Activated effector memory CD4-positive, alpha-beta T cell treated with Interleukin-2 at 50 U/mL for 16 hours (primary cell): ENCODE measurements around the gene CNTLN.
"Not testable (repeated sequence)": the region's sequence is repeated elsewhere in the genome, so short reads cannot be mapped to it uniquely, and the experiment has no call there.

Experiments used
- DNase-seq: peaks from one replicate; pipeline ENCODE4 v3.0.0-alpha.2; 2020

CNTLN gene

DNA sequence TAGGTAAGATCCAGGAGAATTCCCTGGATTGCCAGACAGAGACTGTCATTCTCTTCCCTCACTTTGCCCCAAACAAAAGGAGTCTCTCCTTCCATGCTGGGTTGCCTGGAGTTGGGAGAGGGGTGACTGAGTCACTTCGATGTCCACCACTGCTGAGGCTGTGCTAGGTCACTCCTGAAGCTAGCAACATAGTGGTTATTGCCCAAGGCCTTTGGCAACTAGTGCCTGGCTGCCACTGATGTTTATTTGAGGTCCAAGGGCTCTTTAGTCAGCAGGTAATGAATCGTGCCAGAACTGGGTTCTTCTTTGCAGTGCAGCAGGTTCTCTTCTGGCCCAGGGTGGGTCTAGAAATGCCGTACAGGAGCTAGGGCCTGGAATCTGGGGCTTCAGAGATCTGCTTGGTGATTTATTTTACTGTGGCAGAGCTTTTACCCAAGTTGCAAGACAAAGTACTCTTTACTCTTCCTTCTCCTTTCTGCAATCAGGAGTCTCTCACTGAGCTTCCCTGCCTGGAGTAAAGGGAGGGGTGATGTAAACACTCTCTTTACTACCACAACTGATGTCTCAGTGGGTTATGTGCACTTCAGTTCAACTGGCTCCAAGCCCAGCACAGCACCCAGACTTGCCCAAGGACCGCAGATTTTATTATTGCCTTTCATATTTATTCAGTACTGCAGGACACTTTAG is 288.3 kb downstream of the CNTLN start:
- DNase-seq, result no peak

DNA sequence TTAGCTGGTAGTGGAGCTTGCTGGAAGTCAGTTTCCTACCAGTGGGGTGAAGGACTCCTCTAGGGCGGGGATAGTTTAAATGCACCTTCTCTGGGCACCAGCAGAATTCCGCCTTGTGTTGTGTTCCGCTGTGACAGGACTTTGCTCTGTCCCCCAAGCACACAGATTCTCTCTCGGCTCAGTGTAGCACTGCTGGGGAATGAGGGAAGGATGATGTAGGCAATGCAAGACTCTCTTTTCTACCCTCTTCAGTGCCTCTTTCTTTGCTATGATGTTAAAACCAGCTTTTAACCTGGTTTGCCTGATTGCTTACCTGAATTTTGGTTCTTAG is 288.8 kb downstream of the CNTLN start:
- no peak for DNase-seq

DNA sequence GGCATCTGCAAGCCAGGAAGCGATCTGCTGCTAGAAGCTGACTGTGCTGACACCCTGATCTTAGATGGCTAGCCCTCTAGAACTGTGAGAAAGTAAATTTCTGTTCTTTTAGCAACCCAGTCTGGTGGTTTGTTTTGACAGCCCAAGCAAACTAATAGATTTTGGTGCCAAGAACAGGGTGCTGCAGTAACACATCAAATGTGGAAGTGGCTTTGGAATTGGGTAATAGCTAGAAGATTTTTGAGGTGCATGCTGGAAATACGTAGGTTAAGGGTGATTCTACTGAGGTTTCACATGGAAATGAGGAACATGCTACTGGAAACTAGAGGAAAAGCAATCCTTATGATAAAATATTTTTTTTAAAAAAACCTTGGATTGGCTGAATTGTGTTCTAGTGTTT is 290.5 kb downstream of the CNTLN start:
- DNase-seq, result no peak

GRCh38 chr9:17433526-17433925 is 298.7 kb downstream of the CNTLN start:
- no peak for DNase-seq

GRCh38 chr9:17436854-17437253 is 302.0 kb downstream of the CNTLN start:
- DNase-seq, result no peak

DNA sequence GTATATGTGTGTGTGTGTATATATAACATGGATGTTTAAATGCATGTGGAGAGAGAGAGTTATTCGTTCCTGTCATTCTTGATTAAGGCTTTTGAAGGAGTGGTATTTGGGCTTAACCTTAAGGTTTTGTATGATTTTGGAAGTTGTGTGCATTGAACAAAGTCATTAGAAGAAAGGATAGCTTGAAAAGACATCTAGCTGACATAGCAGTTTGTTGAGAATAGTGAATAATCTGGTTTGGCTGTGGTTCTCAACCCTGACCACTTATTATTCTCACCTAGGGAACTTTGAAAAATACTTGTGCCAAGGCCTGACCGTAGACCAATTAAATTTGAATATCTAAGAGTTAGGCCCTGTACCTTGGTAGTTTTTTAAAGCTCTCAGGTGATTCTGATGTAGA is 303.0 kb downstream of the CNTLN start:
- no peak for DNase-seq

DNA sequence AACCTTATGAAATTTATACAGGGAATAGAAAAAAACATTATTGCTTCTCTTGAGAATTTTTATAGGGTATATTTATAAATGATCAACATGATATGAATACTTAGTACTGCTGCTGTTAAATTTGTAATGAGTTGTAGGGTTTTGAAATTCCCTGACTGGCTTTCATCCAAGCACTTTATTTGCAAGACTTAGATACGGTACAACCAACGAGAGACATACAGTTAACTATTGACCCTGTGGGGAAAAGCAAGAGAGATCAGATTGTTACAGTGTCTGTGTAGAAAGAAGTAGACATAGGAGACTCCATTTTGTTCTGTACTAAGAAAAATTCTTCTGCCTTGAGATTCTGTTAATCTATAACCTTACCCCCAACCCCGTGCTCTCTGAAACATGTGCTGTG is 310.3 kb downstream of the CNTLN start:
- not testable (repeated sequence) for DNase-seq

- no peak for DNase-seq
These were observed 318.9 kb downstream of the CNTLN start for GRCh38 chr9:17453751-17454150.

- no peak for DNase-seq
These were observed 328.1 kb downstream of the CNTLN start for GRCh38 chr9:17462869-17463464.

- DNase-seq, result no peak
These were observed 335.4 kb downstream of the CNTLN start for GRCh38 chr9:17470036-17470813.

- no peak for DNase-seq
These were observed 337.3 kb downstream of the CNTLN start for GRCh38 chr9:17472126-17472525.

- DNase-seq, result no peak
These were observed 341.6 kb downstream of the CNTLN start for GRCh38 chr9:17476401-17476800.

DNA sequence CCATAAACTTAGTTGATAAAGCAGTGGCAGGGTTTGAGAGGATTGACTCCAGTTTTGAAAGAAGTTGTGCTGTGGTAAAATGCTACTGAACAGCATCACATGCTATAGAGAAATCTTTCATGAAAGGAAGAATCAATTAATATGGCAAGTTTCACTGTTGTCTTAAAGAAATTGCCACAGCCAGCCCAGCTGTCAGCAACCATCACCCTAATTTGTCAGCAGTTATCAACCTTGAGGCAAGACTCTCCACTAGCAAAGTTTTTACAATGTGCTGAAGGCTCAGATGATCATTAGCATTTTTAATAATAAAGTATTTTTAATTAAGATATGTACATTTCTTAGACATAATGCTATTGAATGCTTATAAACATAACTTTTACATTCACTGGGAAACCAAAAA is 343.0 kb downstream of the CNTLN start:
- DNase-seq, result no peak

DNA sequence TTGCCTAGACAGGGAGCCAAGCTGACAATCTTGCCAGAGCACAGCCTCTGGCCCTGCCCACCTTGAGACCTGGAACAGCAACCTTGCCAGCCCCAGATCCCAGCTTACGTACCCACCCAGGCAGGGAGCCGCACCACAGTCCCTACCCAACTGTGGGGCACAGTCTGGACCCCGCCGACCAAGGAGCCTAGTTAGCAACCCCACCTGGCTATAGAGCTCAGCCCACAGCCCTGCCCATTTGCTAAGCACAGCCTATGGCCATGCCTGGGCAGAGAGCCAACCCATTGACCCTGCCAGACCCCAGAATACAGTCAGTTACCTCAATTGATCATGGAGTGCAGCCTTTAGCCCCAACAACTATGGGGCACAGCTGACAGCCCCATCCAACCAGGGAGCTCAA is 346.1 kb downstream of the CNTLN start:
- no peak for DNase-seq

DNA sequence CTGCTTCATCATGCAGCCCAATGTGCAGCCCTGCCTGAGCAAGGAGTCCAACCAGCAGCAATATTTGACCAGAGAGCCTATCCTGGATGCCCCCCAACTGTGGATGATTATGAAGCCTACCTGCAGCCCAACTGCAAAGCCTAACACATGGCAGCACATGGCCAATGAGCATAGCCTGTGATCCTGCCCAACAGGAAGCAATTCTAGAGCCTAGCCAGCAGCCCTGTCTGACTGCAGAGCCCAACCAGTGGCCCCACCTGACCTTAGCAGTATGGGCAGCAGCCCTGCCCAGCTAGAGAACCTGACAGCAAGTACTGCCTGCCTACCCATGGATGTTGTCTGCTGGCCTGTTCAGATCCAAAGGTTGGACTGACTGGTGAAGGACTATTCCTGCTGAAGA is 346.7 kb downstream of the CNTLN start:
- no peak for DNase-seq

GRCh38 chr9:17484906-17485305 is 350.1 kb downstream of the CNTLN start:
- no peak for DNase-seq

- DNase-seq, result no peak
These were observed 351.6 kb downstream of the CNTLN start for GRCh38 chr9:17486396-17486795.

DNA sequence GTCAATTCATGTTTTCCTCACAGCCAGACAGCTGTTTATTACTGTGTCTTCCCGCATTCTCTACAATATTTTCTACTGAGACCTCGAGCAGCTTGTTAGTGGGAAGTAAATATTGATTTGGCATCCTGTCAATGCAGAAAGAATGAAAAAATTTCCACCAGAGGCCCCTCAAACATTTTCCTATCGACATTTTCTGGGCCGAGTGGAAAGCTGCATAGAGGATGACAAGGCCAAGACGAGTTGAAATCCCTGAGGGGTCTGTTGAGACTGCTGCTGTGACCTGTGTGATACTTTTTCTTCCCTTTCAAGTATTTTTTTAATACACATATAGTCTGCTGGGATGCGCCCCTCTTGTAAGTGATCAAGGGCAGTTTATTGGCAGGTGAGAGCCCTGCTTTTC is 352.6 kb downstream of the CNTLN start:
- no peak for DNase-seq

DNA sequence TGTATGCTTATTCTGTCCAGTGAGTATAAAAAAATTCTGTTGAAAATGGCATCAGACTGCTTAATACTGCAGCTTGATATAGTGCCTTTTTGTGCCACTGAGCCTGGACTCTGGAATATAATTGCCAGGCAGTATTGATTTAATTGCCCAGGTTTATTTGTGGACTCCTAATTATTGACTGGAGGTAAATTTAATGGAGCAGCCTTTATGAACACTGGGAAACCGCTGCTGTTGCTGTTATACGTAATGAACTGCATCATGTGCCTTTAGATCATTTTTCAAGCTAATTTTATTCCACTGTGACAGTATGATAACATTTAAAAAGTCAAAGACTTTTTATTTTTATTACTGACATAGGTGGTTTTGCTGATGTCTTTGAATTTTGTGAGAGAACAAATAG is 353.8 kb downstream of the CNTLN start:
- DNase-seq, result no peak

DNA sequence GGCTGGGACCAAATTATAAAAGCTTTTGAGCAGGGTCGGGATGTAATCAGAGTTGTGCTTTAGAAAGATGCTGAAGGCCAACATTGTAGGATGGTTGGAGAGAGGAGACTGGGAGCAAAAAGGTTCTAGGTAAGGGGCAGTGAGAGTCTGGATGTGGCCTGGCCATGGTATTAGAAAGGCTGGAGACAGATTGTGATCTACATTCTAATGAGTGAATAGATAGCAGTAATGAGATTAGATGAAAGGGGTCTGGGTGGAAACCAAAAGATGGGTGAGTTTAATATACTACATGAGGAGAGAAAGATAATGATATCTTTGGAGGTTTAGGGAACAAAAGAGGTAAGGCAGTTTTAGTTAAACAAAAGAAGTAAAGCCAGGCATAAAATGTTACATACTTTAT is 355.3 kb downstream of the CNTLN start:
- DNase-seq, result no peak

GRCh38 chr9:17491780-17492179 is 356.9 kb downstream of the CNTLN start:
- no peak for DNase-seq

GRCh38 chr9:17503196-17503595 is 368.4 kb downstream of the CNTLN start:
- no peak for DNase-seq

- no peak for DNase-seq
These were observed 374.3 kb downstream of the CNTLN start for GRCh38 chr9:17509151-17509550.

- DNase-seq, result no peak
These were observed 374.9 kb downstream of the CNTLN start for GRCh38 chr9:17509701-17510100.

DNA sequence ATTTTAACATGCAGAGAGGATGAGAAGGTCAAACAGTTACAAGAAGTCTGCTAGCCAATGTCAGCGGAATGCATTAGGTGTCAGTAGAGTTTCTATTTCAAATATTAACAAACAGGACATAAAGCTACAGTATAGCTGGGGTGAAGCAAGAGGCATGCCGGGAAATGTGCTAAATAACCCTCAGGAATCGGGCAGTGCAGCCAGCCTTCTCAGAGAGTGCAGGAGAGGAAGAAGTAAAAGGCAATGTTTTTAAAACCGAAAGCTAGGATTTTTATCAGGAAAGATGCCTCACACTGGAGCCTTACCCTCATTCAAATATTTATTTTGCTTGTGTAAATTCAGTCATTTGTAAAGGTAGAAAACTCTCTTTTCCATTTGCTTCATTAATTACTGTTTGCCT is 384.9 kb downstream of the CNTLN start:
- no peak for DNase-seq
